Activated CD4-positive, alpha-beta memory T cell treated with anti-CD3 and anti-CD28 coated beads, Interleukin-2, amount 10 ng/mL, durations not matched to agents 7 days and 5 days (primary cell): ENCODE data around the gene MEGF6. TPM values are rescaled to one million over a fixed set of nuclear protein-coding genes. Genes with fewer than 3 reads are reported as not detected.
"Not testable (repeated sequence)": the region's sequence is repeated elsewhere in the genome, so short reads cannot be mapped to it uniquely, and the experiment has no call there.

ENCODE experiments used
- CTCF ChIA-PET: fragments of 350-600 bp; sonication (Branson Sonifier 250); formaldehyde crosslinking; loops from one replicate; lab custom pipeline; 2021; ENCODE audit warnings: antibody characterized with exemption, inconsistent platforms; lab: Charles Lee
- POLR2A ChIA-PET: fragments of 350-600 bp; sonication (Branson Sonifier 250); formaldehyde crosslinking; loops from one replicate; lab custom pipeline; 2021; ENCODE audit warnings: antibody characterized with exemption; lab: Charles Lee
- DNase-seq: peaks from one replicate; pipeline ENCODE4 v3.0.0-alpha.2; 2020
- H3K27ac Mint-ChIP-seq: one replicate; pipeline ENCODE4 v1.8.0; 2021; ENCODE audit warnings: mild to moderate bottlenecking, mixed read lengths
- H3K27me3 Mint-ChIP-seq: one replicate; pipeline ENCODE4 v1.8.0; 2021; ENCODE audit warnings: mixed read lengths
- H3K36me3 Mint-ChIP-seq: one replicate; pipeline ENCODE4 v1.8.0; 2021; ENCODE audit warnings: low read depth, mixed read lengths
- H3K4me1 Mint-ChIP-seq: one replicate; pipeline ENCODE4 v1.8.0; 2021; ENCODE audit warnings: mixed read lengths
- H3K4me3 Mint-ChIP-seq: one replicate; pipeline ENCODE4 v1.8.0; 2021; ENCODE audit warnings: mild to moderate bottlenecking, mixed read lengths
- H3K9me3 Mint-ChIP-seq: one replicate; pipeline ENCODE4 v1.8.0; 2021; ENCODE audit warnings: mixed read lengths
- total RNA-seq, 2 experiments: library from RNA; stranded (reverse); gene quantifications; one replicate each; pipeline ENCODE4 v1.2.3, GENCODE V29; 2021

MEGF6 gene
- total RNA-seq, 2 experiments from 2014 or later, result 15.6 to 20.2 TPM

GRCh38 chr1:3630161-3630611 lies 18.9 kb upstream of the MEGF6 start:
- peaks cover 22% of the 10 kb centered on the region for H3K36me3 Mint-ChIP-seq
- CTCF ChIA-PET, result interaction anchor here (1.1 to 1.4 kb wide), 2 partner anchors 11 to 25 kb away, joined by 3 read pairs; no protein-coding TSS in a partner anchor
- no peaks in the 10 kb centered on the region for H3K9me3 Mint-ChIP-seq
- no peak overlapping the region for H3K27ac Mint-ChIP-seq
- no peak overlapping the region for H3K4me3 Mint-ChIP-seq
- H3K4me1 Mint-ChIP-seq, result peaks cover 17% of the 10 kb centered on the region
- no peaks in the 10 kb centered on the region for H3K27me3 Mint-ChIP-seq
- POLR2A ChIA-PET, result no interaction called here
- DNase-seq, result no peak

GRCh38 chr1:3629561-3630160 lies 18.4 kb upstream of the MEGF6 start:
- Mint-ChIP-seq H3K27me3 (no peaks in the 10 kb centered on the region), H3K36me3 (peaks cover 19% of the 10 kb centered on the region), H3K27ac (no peak overlapping the region), H3K9me3 (no peaks in the 10 kb centered on the region), H3K4me3 (no peak overlapping the region), H3K4me1 (peaks cover 18% of the 10 kb centered on the region)
- ChIA-PET POLR2A (interaction anchor here (1.0 kb wide), 1 partner anchor 20 kb away, joined by 4 read pairs; the partner anchor contains the start of gene WRAP73), CTCF (interaction anchor here (1.1 to 1.4 kb wide), 2 partner anchors 10 to 26 kb away, joined by 3 read pairs; no protein-coding TSS in a partner anchor)
- no peak for DNase-seq

DNA sequence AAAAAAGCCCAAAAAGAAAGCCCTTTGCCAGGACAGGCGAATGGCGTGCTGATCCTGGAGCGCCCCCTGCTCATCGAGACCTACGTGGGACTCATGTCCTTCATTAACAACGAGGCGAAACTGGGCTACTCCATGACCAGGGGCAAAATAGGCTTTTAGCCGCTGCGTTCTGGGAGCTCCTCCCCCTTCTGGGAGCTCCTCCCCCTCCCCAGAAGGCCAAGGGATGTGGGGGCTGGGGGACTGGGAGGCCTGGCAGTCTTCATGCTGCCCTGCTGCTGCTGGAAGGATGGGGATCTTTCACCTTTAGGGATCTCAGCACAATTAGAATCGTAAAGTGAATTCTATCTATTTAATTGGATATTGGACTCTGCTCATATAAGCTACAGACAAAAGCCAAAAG lies 17.1 kb upstream of the MEGF6 start:
- no peak overlapping the region for H3K4me3 Mint-ChIP-seq
- DNase-seq, result no peak
- H3K9me3 Mint-ChIP-seq, result no peaks in the 10 kb centered on the region
- ChIA-PET POLR2A (no interaction called here), CTCF (interaction anchor here (1.3 to 1.4 kb wide), 3 partner anchors 8 to 96 kb away, joined by 3 to 5 read pairs (median 3); no protein-coding TSS in a partner anchor)
- H3K4me1 Mint-ChIP-seq, result peaks cover 29% of the 10 kb centered on the region
- no peak overlapping the region for H3K27ac Mint-ChIP-seq
- no peaks in the 10 kb centered on the region for H3K27me3 Mint-ChIP-seq
- H3K36me3 Mint-ChIP-seq, result peaks cover 15% of the 10 kb centered on the region

GRCh38 chr1:3627515-3628253 lies 16.4 kb upstream of the MEGF6 start:
- DNase-seq, result no peak
- Mint-ChIP-seq H3K4me3 (no peak overlapping the region), H3K27ac (no peak overlapping the region), H3K4me1 (peaks cover 36% of the 10 kb centered on the region), H3K36me3 (peaks cover 15% of the 10 kb centered on the region), H3K27me3 (peaks cover 2% of the 10 kb centered on the region), H3K9me3 (no peaks in the 10 kb centered on the region)
- ChIA-PET POLR2A (no interaction called here), CTCF (interaction anchor here (1.3 to 1.4 kb wide), 3 partner anchors 8 to 97 kb away, joined by 3 to 5 read pairs (median 3); no protein-coding TSS in a partner anchor)

DNA sequence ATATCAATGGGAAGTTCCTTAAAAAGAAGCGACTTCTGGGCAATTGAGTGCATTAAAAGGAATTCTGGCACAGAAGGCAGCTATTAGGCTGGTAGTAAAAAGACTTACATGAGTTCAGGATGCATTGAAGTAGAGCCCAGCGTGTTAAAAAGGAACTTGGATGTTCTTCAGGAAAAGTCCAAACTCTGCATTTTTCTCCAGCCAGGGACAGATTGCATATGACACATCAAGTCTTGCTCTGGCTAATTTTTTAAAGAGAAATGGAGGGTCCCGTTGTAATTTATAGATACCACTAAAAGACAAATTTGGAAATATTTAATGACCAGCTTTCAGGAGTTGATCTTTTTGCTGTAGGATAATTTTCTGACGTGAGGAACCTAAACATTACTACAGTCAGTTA lies 14.7 kb upstream of the MEGF6 start:
- H3K27ac Mint-ChIP-seq, result no peak overlapping the region
- peaks cover 5% of the 10 kb centered on the region for H3K27me3 Mint-ChIP-seq
- H3K9me3 Mint-ChIP-seq, result no peaks in the 10 kb centered on the region
- DNase-seq, result no peak
- H3K36me3 Mint-ChIP-seq, result peaks cover 15% of the 10 kb centered on the region
- peaks cover 38% of the 10 kb centered on the region for H3K4me1 Mint-ChIP-seq
- CTCF ChIA-PET, result interaction anchor here (0.7 to 1.5 kb wide), 5 partner anchors 10 to 161 kb away, joined by 3 to 4 read pairs (median 3); no protein-coding TSS in a partner anchor
- POLR2A ChIA-PET, result no interaction called here
- H3K4me3 Mint-ChIP-seq, result peak overlapping the region; percentile 93

DNA sequence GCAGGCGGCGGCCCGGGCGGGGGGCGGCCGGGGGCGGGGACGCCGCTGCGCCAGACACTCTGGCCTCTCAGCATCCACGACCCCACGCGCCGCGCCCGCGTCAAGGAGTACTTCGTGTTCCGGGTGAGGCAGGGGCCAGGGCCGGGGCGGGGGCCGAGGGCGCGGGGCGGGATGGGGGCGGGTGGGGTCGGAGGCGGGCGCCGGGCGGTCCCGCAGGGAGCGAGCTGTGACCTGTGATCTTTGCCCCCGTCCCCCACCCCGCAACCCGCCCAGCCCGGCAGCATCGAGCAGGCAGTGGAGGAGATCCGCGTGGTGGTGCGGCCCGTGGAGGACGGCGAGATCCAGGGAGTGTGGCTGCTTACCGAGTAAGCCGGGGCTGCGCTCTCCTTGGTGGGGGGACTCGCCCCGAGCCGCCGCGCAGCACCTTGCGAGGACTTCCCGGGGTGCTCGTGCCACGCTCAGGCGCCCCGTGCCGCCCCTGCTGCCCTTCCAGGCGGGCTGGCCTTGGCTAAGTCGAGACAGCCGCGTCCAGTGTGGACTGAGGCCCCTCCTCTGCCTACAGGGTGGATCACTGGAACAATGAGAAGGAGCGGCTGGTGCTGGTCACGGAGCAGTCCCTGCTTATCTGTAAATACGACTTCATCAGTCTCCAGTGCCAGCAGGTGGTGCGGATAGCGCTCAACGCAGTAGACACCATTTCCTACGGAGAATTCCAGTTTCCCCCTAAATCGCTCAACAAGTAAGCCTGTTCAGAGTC lies 14.0 kb upstream of the MEGF6 start:
- H3K27me3 Mint-ChIP-seq, result peaks cover 5% of the 10 kb centered on the region
- ChIA-PET POLR2A (no interaction called here), CTCF (interaction anchor here (1.5 kb wide), 1 partner anchor 134 kb away, joined by 3 read pairs; no protein-coding TSS in a partner anchor)
- H3K9me3 Mint-ChIP-seq, result no peaks in the 10 kb centered on the region
- H3K4me3 Mint-ChIP-seq, result peak overlapping the region; percentile 93
- peaks cover 34% of the 10 kb centered on the region for H3K4me1 Mint-ChIP-seq
- no peak for DNase-seq
- H3K36me3 Mint-ChIP-seq, result peaks cover 14% of the 10 kb centered on the region
- no peak overlapping the region for H3K27ac Mint-ChIP-seq

DNA sequence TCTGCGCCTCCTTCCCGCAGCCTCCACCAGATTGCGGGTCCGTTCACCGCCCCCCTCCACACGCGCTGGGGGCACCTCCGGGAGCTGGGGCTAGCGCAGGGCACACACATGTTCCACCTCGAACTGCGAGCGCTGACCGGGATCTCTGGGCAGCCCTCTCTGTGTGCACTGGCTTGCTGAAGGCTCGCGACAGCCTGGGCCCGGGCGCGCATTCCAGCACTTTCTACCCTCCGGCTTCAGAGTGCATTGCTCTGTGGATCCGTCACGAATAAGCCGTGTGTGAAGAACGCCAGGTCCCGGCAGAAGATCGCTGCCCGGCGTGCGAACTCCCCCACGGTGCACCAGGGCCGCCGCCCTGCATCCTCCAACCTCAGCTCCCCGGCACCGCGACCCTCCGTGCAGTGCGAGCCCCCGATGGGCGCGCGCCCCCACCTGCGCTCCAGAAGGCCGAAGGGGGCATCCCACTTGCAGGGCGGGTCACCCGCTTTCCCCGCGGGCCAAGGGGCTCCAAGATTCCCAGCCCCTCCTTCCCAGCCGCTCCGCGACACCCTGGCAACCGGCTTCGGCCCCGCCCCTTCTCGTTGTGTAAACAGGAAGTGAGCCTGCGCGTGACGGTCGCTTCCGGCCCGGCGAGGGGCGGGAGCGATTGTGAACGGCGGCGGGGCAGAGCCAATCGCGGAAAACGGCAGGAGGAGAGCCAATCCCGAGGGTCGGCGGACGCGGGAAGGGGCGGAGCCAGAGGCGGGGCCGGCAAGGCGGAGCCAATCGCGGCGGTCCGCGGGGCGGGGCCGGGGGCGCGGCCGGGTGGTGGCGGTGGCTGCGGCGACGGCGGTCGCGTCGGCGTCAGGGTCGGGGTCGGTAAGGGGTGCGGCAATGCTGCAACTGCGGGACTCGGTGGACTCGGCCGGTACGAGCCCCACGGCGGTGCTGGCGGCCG lies 13.2 kb upstream of the MEGF6 start, which contains the start of gene TPRG1L:
TPRG1L (plus strand) TSS at position 816 of the 937 bp plus-strand sequence; CDS start at position 874, 58 bp downstream.
- Mint-ChIP-seq H3K4me3 (peak within 1 kb of the TSS; percentile 93), H3K36me3 (peaks cover 10% of the 10 kb centered on the region), H3K4me1 (peaks cover 29% of the 10 kb centered on the region), H3K27ac (peak within 1 kb of the TSS; percentile 78), H3K9me3 (no peaks in the 10 kb centered on the region), H3K27me3 (peaks cover 5% of the 10 kb centered on the region)
- peak; percentile 99 for DNase-seq
- ChIA-PET POLR2A (interaction anchor here (0.8 to 0.9 kb wide), 2 partner anchors 15 to 25 kb away, joined by 3 read pairs; partner anchors contain the start of gene WRAP73), CTCF (interaction anchor here (0.9 to 1.1 kb wide), 2 partner anchors 9 to 133 kb away, joined by 3 read pairs; no protein-coding TSS in a partner anchor)

DNA sequence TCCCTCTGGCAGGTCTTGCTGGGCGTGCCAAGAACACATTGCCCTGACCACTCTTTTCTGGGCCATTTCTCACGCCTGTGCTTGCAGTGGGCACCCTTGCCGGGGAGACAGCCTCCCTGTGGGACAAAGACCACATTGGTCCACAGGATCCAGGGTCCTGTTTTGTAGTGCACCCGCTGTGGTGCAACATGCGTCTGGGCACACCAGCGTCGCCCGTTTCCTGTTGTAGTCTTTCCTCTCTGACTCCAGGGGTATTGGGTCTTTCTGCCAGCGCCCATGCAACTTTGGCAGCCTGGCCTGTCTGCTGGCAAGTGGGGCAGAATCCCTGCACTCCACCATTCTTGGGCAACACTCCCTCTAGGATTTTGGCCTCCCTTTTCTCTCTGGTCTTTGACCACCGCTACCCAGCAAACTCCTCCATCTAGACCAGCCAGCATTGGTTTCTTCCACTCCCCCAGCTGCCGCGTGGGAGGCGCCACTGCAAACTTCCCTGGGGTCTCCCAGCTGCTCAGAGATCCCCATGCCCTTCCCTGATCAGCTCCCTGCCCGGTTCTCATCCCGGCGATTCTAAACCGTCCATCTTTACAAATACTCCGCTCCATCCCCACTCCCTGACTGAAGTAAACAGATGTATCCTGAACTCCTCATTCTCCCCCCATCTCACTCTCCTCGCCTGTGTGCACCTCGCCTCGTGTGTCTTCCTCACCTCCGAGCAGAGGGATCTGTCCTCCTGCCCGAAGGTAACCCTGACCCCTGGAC lies 12.3 kb upstream of the MEGF6 start:
- no peak for DNase-seq
- Mint-ChIP-seq H3K4me1 (peaks cover 32% of the 10 kb centered on the region), H3K9me3 (no peaks in the 10 kb centered on the region), H3K36me3 (peaks cover 7% of the 10 kb centered on the region), H3K27ac (no peak overlapping the region), H3K4me3 (peak overlapping the region; percentile 93), H3K27me3 (peaks cover 5% of the 10 kb centered on the region)
- ChIA-PET CTCF (interaction anchor here (0.9 to 1.2 kb wide), 4 partner anchors 9 to 170 kb away, joined by 3 to 7 read pairs (median 3); no protein-coding TSS in a partner anchor), POLR2A (interaction anchor here (0.8 to 0.9 kb wide), 2 partner anchors 15 to 26 kb away, joined by 3 read pairs; partner anchors contain the start of gene WRAP73)

DNA sequence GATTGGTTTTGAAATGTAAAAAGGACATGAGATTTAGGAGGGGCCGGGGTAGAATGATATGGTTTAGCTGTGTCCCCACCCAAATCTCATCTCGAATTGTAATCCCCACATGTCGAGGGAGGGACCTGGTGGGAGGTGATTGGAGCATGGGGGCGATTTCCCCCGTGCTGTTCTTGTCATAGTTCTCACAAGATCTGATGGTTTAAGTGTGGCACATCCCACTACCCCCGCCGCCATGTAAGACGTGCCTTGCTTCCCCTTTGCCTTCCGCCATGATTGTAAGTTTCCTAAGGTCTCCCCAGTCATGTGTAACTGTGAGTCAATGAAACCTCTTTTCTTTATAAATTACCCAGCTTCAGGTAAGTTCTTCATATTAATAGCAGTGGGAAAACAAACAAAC lies 10.8 kb upstream of the MEGF6 start:
- H3K4me3 Mint-ChIP-seq, H3K27ac Mint-ChIP-seq, H3K9me3 Mint-ChIP-seq, DNase-seq, POLR2A ChIA-PET, H3K36me3 Mint-ChIP-seq, H3K27me3 Mint-ChIP-seq: not testable (repeated sequence)
- CTCF ChIA-PET, result interaction anchor here (0.8 to 4.0 kb wide), 4 partner anchors 102 to 169 kb away, joined by 3 to 40 read pairs (median 6); no protein-coding TSS in a partner anchor
- peaks cover 32% of the 10 kb centered on the region for H3K4me1 Mint-ChIP-seq

- peaks cover 31% of the 10 kb centered on the region for H3K4me1 Mint-ChIP-seq
- H3K27ac Mint-ChIP-seq, H3K4me3 Mint-ChIP-seq, H3K36me3 Mint-ChIP-seq, H3K27me3 Mint-ChIP-seq, H3K9me3 Mint-ChIP-seq: not testable (repeated sequence)
- DNase-seq, result peak; percentile 22
- POLR2A ChIA-PET, result interaction anchor here (0.6 kb wide), 1 partner anchor 29 kb away, joined by 3 read pairs; the partner anchor contains the start of gene WRAP73
- CTCF ChIA-PET, result interaction anchor here (0.8 to 4.0 kb wide), 7 partner anchors 17 to 168 kb away, joined by 3 to 40 read pairs (median 3); no protein-coding TSS in a partner anchor
Observed at GRCh38 chr1:3621151-3621671, 9.9 kb upstream of the MEGF6 start.
